HepG2 (cell line): ENCODE results near the gene AKNA. TPM values are rescaled to one million over a fixed set of nuclear protein-coding genes. Genes with fewer than 3 reads are reported as not detected.
"Not testable (repeated sequence)": the region's sequence is repeated elsewhere in the genome, so short reads cannot be mapped to it uniquely, and the experiment has no call there.

ENCODE experiments used
- HNF4G ChIP-seq, 2 experiments: sonication (generic) in 1 of 2; formaldehyde crosslinking in 1 of 2; IDR thresholded peaks; 2 replicates each; pipeline versions ENCODE4 v1.4.0 to v1.6.1; 2011 to 2020; ENCODE audit warnings: borderline replicate concordance in 2 of 2, low read depth in 2 of 2, mild to moderate bottlenecking in 2 of 2, low read length in 1 of 2, missing genetic modification reagents in 1 of 2, moderate library complexity in 1 of 2
- HOXA3 ChIP-seq: sonication (generic); formaldehyde crosslinking; IDR thresholded peaks from 2 replicates; pipeline ENCODE4 v1.5.0; 2020; ENCODE audit warnings: missing genetic modification reagents
- IRF2 ChIP-seq: IDR thresholded peaks from 2 replicates; pipeline ENCODE4 v1.6.1; 2018; ENCODE audit warnings: missing genetic modification reagents, missing compliant biosample characterization
- MNT ChIP-seq: fragments of 450-650 bp; IDR thresholded peaks from 2 replicates; pipeline ENCODE4 v1.6.1; 2016
- PHF21A ChIP-seq: sonication (generic); formaldehyde crosslinking; IDR thresholded peaks from 2 replicates; pipeline ENCODE4 v1.5.0; 2020; ENCODE audit warnings: mild to moderate bottlenecking, missing genetic modification reagents
- POLR2A ChIP-seq, 2 experiments: IDR thresholded peaks; 2 replicates each; pipeline ENCODE4 v1.6.1; 2011; ENCODE audit warnings: low read depth in 2 of 2, low read length in 2 of 2, mild to moderate bottlenecking in 1 of 2, moderate library complexity in 1 of 2; ENCODE audit not compliant: insufficient read depth in 1 of 2
- RAD21 ChIP-seq: fragments of 450-650 bp; formaldehyde crosslinking; IDR thresholded peaks from 2 replicates; pipeline ENCODE4 v1.5.0; 2020; ENCODE audit warnings: mild to moderate bottlenecking
- SOX6 ChIP-seq, 2 experiments: fragments of 450-650 bp in 1 of 2; sonication (generic) in 1 of 2; formaldehyde crosslinking in 1 of 2; IDR thresholded peaks; 2 replicates each; pipeline versions ENCODE4 v1.4.0 to v1.6.1; 2017 to 2020; ENCODE audit warnings: antibody characterized with exemption in 1 of 2, mild to moderate bottlenecking in 1 of 2, missing genetic modification reagents in 1 of 2
- TEAD3 ChIP-seq: optimal IDR thresholded peaks from 2 replicates; pipeline ENCODE3; 2016; ENCODE audit warnings: borderline replicate concordance
- ZBED4 ChIP-seq: sonication (generic); formaldehyde crosslinking; IDR thresholded peaks from 2 replicates; pipeline ENCODE4 v1.4.0; 2020; ENCODE audit warnings: missing genetic modification reagents, borderline replicate concordance
- ZKSCAN8 ChIP-seq: IDR thresholded peaks from 2 replicates; pipeline ENCODE4 v1.6.1; 2016; ENCODE audit warnings: borderline replicate concordance, missing genetic modification reagents, missing compliant biosample characterization
- ZMYM2 ChIP-seq: sonication (generic); formaldehyde crosslinking; IDR thresholded peaks from 2 replicates; pipeline ENCODE4 v1.8.0; 2022; ENCODE audit warnings: mild to moderate bottlenecking, missing genetic modification reagents
- ZNF205 ChIP-seq: IDR thresholded peaks from 2 replicates; pipeline ENCODE4 v1.6.1; 2018; ENCODE audit warnings: missing biosample characterization, missing genetic modification reagents
- ZNF264 ChIP-seq: sonication (generic); formaldehyde crosslinking; IDR thresholded peaks from 2 replicates; pipeline ENCODE4 v1.4.0; 2020; ENCODE audit warnings: missing genetic modification reagents
- ZNF543 ChIP-seq: sonication (generic); formaldehyde crosslinking; IDR thresholded peaks from 2 replicates; pipeline ENCODE4 v1.4.0; 2020; ENCODE audit warnings: mild to moderate bottlenecking, missing genetic modification reagents
- ZNF629 ChIP-seq: sonication (generic); formaldehyde crosslinking; conservative IDR thresholded peaks from 2 replicates; pipeline ENCODE4 v1.5.0; 2020; ENCODE audit warnings: missing genetic modification reagents
- ZNF775 ChIP-seq: sonication (generic); formaldehyde crosslinking; IDR thresholded peaks from 2 replicates; pipeline ENCODE4 v1.4.0; 2020; ENCODE audit warnings: missing genetic modification reagents, mild to moderate bottlenecking, moderate library complexity, borderline replicate concordance
- ZNF83 ChIP-seq: sonication (generic); formaldehyde crosslinking; IDR thresholded peaks from 2 replicates; pipeline ENCODE4 v1.4.0; 2020; ENCODE audit warnings: missing genetic modification reagents, mild to moderate bottlenecking, borderline replicate concordance
- polyA plus RNA-seq, 8 experiments: library from polyadenylated mRNA; depleted of rRNA in 3 of 8; stranded (reverse) in 7 of 8; unstranded in 1 of 8; fragments of >200 nt; fragmentation: Illumina TruSeq in 4 of 8; extraction: Trizol in 4 of 8; gene quantifications; 2 replicates each; pipeline versions ENCODE4 v1.2.1 to v1.2.3, GENCODE V29; 2011 to 2016; ENCODE audit warnings: low read depth in 4 of 8, missing spikeins in 1 of 8, mixed read lengths in 1 of 8; ENCODE audit not compliant: insufficient read depth in 1 of 8
- total RNA-seq, 5 experiments: library from RNA; depleted of rRNA; stranded (reverse); fragments of >200 nt; fragmentation: Illumina TruSeq; extraction: Trizol; gene quantifications; 2 replicates each; pipeline ENCODE4 v1.2.3, GENCODE V29; 2016; ENCODE audit warnings: low read depth in 1 of 5
- TF ChIP-seq, protein P1 (sequence below), 2 experiments: fragments of 450-650 bp in 1 of 2; sonication (generic) in 1 of 2; formaldehyde crosslinking; IDR thresholded peaks; 2 replicates each; pipeline versions ENCODE4 v1.5.0 to v1.8.0; 2020 to 2022; ENCODE audit warnings: mild to moderate bottlenecking in 1 of 2, missing genetic modification reagents in 1 of 2
- TF ChIP-seq, protein P2 (sequence below): sonication (generic); formaldehyde crosslinking; IDR thresholded peaks from 2 replicates; pipeline ENCODE4 v1.4.0; 2020; ENCODE audit warnings: missing genetic modification reagents, borderline replicate concordance

AKNA gene
- total and polyA plus RNA-seq, 2 of the 13 experiments (the other 11 are each of a cell fraction or from before 2014, with no cell fraction given) = 3.0 to 3.1 TPM

DNA sequence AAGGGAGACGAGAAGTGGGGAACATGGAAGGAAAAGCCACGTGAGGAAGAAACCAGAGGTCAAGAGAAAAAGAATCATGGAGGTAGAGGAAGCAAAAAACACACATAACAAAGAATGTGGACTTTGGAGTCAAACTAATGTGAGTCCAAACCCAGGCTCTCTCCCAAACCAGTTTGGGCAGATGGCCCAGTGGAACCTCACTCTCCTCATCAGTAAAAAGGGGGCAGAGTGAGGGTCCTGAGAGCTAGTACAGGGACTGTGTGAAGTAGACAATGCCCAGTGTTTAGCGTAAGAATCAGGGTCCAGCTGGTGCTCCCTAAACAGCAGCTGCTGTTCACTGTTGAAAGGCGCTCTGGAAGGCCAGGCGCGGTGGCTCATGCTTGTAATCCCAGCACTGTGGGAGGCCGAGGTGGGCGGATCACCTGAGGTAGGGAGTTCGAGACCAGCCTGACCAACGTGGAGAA lies 59.4 kb downstream of the AKNA start (continued):
- TF ChIP-seq ZMYM2 (CRISPR knock-in tag) (peak; percentile 90), HNF4G (IDR thresholded peaks at IDR 0.05; ENCODE audit: borderline replicate concordance, low read depth, low read length) (peak; percentile 59; the same call in 1 of the 2 replicates), ZNF775 (CRISPR knock-in tag) (peak; percentile 82; the same call in 1 of the 2 replicates), IRF2 (CRISPR knock-in tag) (peak; percentile 51; the same call in 1 of the 2 replicates), RAD21 (CRISPR knock-in tag) (peak; percentile 43; the same call in 1 of the 2 replicates), HOXA3 (peak; percentile 54; the same call in 1 of the 2 replicates), POLR2A (IDR thresholded peaks at IDR 0.05; ENCODE audit: insufficient read depth in 1 of 2, low read depth in 2 of 2, low read length in 2 of 2) (peak; percentile 46 to 68; a peak in 3 of 4 replicates), ZNF205 (CRISPR knock-in tag) (0 out of 2 replicates have a peak, but pooled peaks have one; percentile 52), SOX6 (CRISPR knock-in tag; IDR thresholded peaks at IDR 0.05) (peak; percentile 27; the same call in 1 of the 2 replicates), ZBED4 (0 out of 2 replicates have a peak, but pooled peaks have one; percentile 60), TEAD3 (CRISPR knock-in tag) (peak; percentile 63), ZNF264 (CRISPR knock-in tag) (0 out of 2 replicates have a peak, but pooled peaks have one; percentile 34), ZNF543 (0 out of 2 replicates have a peak, but pooled peaks have one; percentile 69), ZNF83 (0 out of 2 replicates have a peak, but pooled peaks have one; percentile 42), ZKSCAN8 (CRISPR knock-in tag) (0 out of 2 replicates have a peak, but pooled peaks have one; percentile 54), MNT (peak; percentile 13; the same call in 1 of the 2 replicates), PHF21A (0 out of 2 replicates have a peak, but pooled peaks have one; percentile 43), ZNF629 (CRISPR knock-in tag) (peak; percentile 84)
- not testable (repeated sequence) for TF ChIP-seq HNF4G (CRISPR knock-in tag; IDR thresholded peaks at IDR 0.05; ENCODE audit: borderline replicate concordance, low read depth); SOX6 (IDR thresholded peaks at IDR 0.05)
- TF ChIP-seq, protein P1, sequence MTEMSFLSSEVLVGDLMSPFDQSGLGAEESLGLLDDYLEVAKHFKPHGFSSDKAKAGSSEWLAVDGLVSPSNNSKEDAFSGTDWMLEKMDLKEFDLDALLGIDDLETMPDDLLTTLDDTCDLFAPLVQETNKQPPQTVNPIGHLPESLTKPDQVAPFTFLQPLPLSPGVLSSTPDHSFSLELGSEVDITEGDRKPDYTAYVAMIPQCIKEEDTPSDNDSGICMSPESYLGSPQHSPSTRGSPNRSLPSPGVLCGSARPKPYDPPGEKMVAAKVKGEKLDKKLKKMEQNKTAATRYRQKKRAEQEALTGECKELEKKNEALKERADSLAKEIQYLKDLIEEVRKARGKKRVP (CRISPR knock-in tag; IDR thresholded peaks at IDR 0.05) = 0 out of 4 replicates have a peak, but pooled peaks of 1 of the 2 experiments have one; percentile 16
- TF ChIP-seq, protein P2, sequence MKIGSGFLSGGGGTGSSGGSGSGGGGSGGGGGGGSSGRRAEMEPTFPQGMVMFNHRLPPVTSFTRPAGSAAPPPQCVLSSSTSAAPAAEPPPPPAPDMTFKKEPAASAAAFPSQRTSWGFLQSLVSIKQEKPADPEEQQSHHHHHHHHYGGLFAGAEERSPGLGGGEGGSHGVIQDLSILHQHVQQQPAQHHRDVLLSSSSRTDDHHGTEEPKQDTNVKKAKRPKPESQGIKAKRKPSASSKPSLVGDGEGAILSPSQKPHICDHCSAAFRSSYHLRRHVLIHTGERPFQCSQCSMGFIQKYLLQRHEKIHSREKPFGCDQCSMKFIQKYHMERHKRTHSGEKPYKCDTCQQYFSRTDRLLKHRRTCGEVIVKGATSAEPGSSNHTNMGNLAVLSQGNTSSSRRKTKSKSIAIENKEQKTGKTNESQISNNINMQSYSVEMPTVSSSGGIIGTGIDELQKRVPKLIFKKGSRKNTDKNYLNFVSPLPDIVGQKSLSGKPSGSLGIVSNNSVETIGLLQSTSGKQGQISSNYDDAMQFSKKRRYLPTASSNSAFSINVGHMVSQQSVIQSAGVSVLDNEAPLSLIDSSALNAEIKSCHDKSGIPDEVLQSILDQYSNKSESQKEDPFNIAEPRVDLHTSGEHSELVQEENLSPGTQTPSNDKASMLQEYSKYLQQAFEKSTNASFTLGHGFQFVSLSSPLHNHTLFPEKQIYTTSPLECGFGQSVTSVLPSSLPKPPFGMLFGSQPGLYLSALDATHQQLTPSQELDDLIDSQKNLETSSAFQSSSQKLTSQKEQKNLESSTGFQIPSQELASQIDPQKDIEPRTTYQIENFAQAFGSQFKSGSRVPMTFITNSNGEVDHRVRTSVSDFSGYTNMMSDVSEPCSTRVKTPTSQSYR (CRISPR knock-in tag) = 0 out of 2 replicates have a peak, but pooled peaks have one; percentile 15
